Caco-2 (cell line): ENCODE results near the gene MPDZ. TPM values are rescaled to one million over a fixed set of nuclear protein-coding genes. Genes with fewer than 3 reads are reported as not detected.

ENCODE experiments used
- BruUV-seq: library from RNA; stranded (reverse); fragments of 400-500 nt; replicated peaks from 2 replicates; lab custom pipeline; 2021; lab: Mats Ljungman, UMichigan
- CTCF ChIA-PET: fragments of 300-600 bp; sonication (Branson Sonifier 250); formaldehyde crosslinking; loops from one replicate; lab custom pipeline; 2022; ENCODE audit warnings: antibody characterized with exemption; lab: Charles Lee
- POLR2A ChIA-PET: fragments of 300-600 bp; sonication (Branson Sonifier 250); formaldehyde crosslinking; loops from one replicate; lab custom pipeline; 2022; ENCODE audit warnings: antibody characterized with exemption; lab: Charles Lee
- DNase-seq, 2 experiments: peaks; one replicate each; pipeline versions ENCODE4 v3.0.0 to v3.0.0-alpha.2; 2020 to 2022
- H3K27me3 ChIP-seq: replicated peaks from 2 replicates; pipeline ENCODE4 v1.6.0; 2011; ENCODE audit warnings: low read length; ENCODE audit not compliant: control insufficient read depth, insufficient read depth
- H3K36me3 ChIP-seq: 2 replicates; pipeline ENCODE4 v1.5.1; 2011; ENCODE audit warnings: low read length; ENCODE audit not compliant: control insufficient read depth, insufficient read depth
- H3K4me1 ChIP-seq: fragments of 250-450 bp; sonication (Bioruptor Pico); 2 replicates; pipeline ENCODE4 v1.5.1; 2020; ENCODE audit warnings: mild to moderate bottlenecking
- H3K4me3 ChIP-seq: 2 replicates; pipeline ENCODE4 v1.5.1; 2011; ENCODE audit warnings: low read depth, mild to moderate bottlenecking, control low read depth, low read length
- H3K9me3 ChIP-seq: fragments of 250-450 bp; sonication (Bioruptor Pico); 2 replicates; pipeline ENCODE4 v1.5.1; 2020; ENCODE audit warnings: mild to moderate bottlenecking, moderate library complexity
- H3K27ac Mint-ChIP-seq: one replicate; pipeline ENCODE4 v1.8.0; 2022; ENCODE audit warnings: mixed read lengths; ENCODE audit not compliant: unreplicated experiment
- H3K27me3 Mint-ChIP-seq: one replicate; pipeline ENCODE4 v1.8.0; 2022; ENCODE audit warnings: mixed read lengths; ENCODE audit not compliant: insufficient read depth, unreplicated experiment
- H3K36me3 Mint-ChIP-seq: one replicate; pipeline ENCODE4 v1.8.0; 2022; ENCODE audit warnings: mild to moderate bottlenecking, mixed read lengths; ENCODE audit not compliant: insufficient read depth, unreplicated experiment
- H3K4me1 Mint-ChIP-seq: one replicate; pipeline ENCODE4 v1.8.0; 2022; ENCODE audit warnings: low read depth, mixed read lengths; ENCODE audit not compliant: unreplicated experiment
- H3K4me3 Mint-ChIP-seq: one replicate; pipeline ENCODE4 v1.8.0; 2022; ENCODE audit warnings: mild to moderate bottlenecking, moderate library complexity, mixed read lengths; ENCODE audit not compliant: unreplicated experiment
- H3K9me3 Mint-ChIP-seq: one replicate; pipeline ENCODE4 v1.8.0; 2022; ENCODE audit warnings: mixed read lengths; ENCODE audit not compliant: unreplicated experiment
- CTCF ChIP-seq, 2 experiments: fragments of 200-600 bp in 1 of 2; IDR thresholded peaks; 1 replicate in 1 of 2; 2 replicates in 1 of 2; pipeline versions ENCODE4 v1.5.1 to v1.8.0; 2011 to 2022; ENCODE audit warnings: antibody characterized with exemption in 1 of 2, control low read depth in 1 of 2, inconsistent platforms in 1 of 2, low read depth in 1 of 2, low read length in 1 of 2, mild to moderate bottlenecking in 1 of 2, moderate library complexity in 1 of 2; ENCODE audit not compliant: insufficient read depth in 1 of 2, severe bottlenecking in 1 of 2, unreplicated experiment in 1 of 2
- intact Hi-C: fragments of 100-400 bp; cut with micrococcal nuclease; formaldehyde crosslinking; loops from one replicate; pipeline ENCODE4 v1.10.0; 2022; ENCODE audit not compliant: unreplicated experiment
- total RNA-seq: library from RNA; stranded (reverse); gene quantifications from 2 replicates; pipeline ENCODE4 v1.2.3, GENCODE V29; 2022

Gene MPDZ
- total RNA-seq, 1 experiment from 2014 or later = not detected

GRCh38 chr9:13160051-13160450 is 119.4 kb downstream of the MPDZ start:
- Mint-ChIP-seq H3K9me3 (no peaks in the 10 kb centered on the region), H3K4me1 (no peaks in the 10 kb centered on the region), H3K4me3 (no peak overlapping the region), H3K27ac (no peak overlapping the region), H3K27me3 (no peaks in the 10 kb centered on the region), H3K36me3 (no peaks in the 10 kb centered on the region)
- no peak for DNase-seq
- BruUV-seq = no TSS peak
- no peak for TF ChIP-seq CTCF (IDR thresholded peaks at IDR 0.05; ENCODE audit: insufficient read depth in 1 of 2, low read depth in 1 of 2, low read length in 1 of 2, severe bottlenecking in 1 of 2, unreplicated experiment in 1 of 2)
- intact Hi-C loops = no loop called here
- H3K4me1 ChIP-seq = no peaks in the 10 kb centered on the region
- CTCF ChIA-PET = interaction anchor here (1.0 kb wide), 1 partner anchor 12 kb away, joined by 6 read pairs; no protein-coding TSS in a partner anchor
- no peaks in the 10 kb centered on the region for H3K27me3 ChIP-seq
- no peaks in the 10 kb centered on the region for H3K9me3 ChIP-seq
- no peak overlapping the region for H3K4me3 ChIP-seq
- POLR2A ChIA-PET = no interaction called here
- no peaks in the 10 kb centered on the region for H3K36me3 ChIP-seq

GRCh38 chr9:13158986-13159385 is 120.5 kb downstream of the MPDZ start:
- no peaks in the 10 kb centered on the region for H3K27me3 ChIP-seq
- no TSS peak for BruUV-seq
- no peak overlapping the region for H3K4me3 ChIP-seq
- H3K36me3 Mint-ChIP-seq = no peaks in the 10 kb centered on the region
- H3K36me3 ChIP-seq = no peaks in the 10 kb centered on the region
- no peaks in the 10 kb centered on the region for H3K9me3 Mint-ChIP-seq
- no peaks in the 10 kb centered on the region for H3K4me1 ChIP-seq
- CTCF ChIA-PET = interaction anchor here (1.0 kb wide), 1 partner anchor 13 kb away, joined by 6 read pairs; no protein-coding TSS in a partner anchor
- intact Hi-C loops = no loop called here
- no peaks in the 10 kb centered on the region for H3K4me1 Mint-ChIP-seq
- H3K27me3 Mint-ChIP-seq = no peaks in the 10 kb centered on the region
- POLR2A ChIA-PET = no interaction called here
- H3K9me3 ChIP-seq = no peaks in the 10 kb centered on the region
- no peak overlapping the region for H3K4me3 Mint-ChIP-seq
- no peak overlapping the region for H3K27ac Mint-ChIP-seq
- TF ChIP-seq CTCF (IDR thresholded peaks at IDR 0.05; ENCODE audit: insufficient read depth in 1 of 2, low read depth in 1 of 2, low read length in 1 of 2, severe bottlenecking in 1 of 2, unreplicated experiment in 1 of 2) = no peak
- no peak for DNase-seq

- Histone ChIP-seq H3K27me3 (no peaks in the 10 kb centered on the region), H3K9me3 (no peaks in the 10 kb centered on the region), H3K4me1 (no peaks in the 10 kb centered on the region), H3K36me3 (no peaks in the 10 kb centered on the region), H3K4me3 (no peak overlapping the region)
- POLR2A ChIA-PET = no interaction called here
- BruUV-seq = no TSS peak
- no peak for TF ChIP-seq CTCF (IDR thresholded peaks at IDR 0.05; ENCODE audit: insufficient read depth in 1 of 2, low read depth in 1 of 2, low read length in 1 of 2, severe bottlenecking in 1 of 2, unreplicated experiment in 1 of 2)
- H3K27ac Mint-ChIP-seq = no peak overlapping the region
- H3K4me1 Mint-ChIP-seq = no peaks in the 10 kb centered on the region
- no peak for DNase-seq
- no peaks in the 10 kb centered on the region for H3K9me3 Mint-ChIP-seq
- no peaks in the 10 kb centered on the region for H3K27me3 Mint-ChIP-seq
- intact Hi-C loops = no loop called here
- H3K36me3 Mint-ChIP-seq = no peaks in the 10 kb centered on the region
- CTCF ChIA-PET = no interaction called here
- no peak overlapping the region for H3K4me3 Mint-ChIP-seq
Measured at GRCh38 chr9:13151489-13151888, 128.0 kb downstream of the MPDZ start.
